T-helper 17 cell (primary cell): Measurements from ENCODE around the gene VWA5B1. TPM values are rescaled to one million over a fixed set of nuclear protein-coding genes. Genes with fewer than 3 reads are reported as not detected.

Source experiments
- ATAC-seq: fragments of 150-1000 bp; cut with Tn5 transposase; 2 replicates; pipeline ENCODE4 v1.10.0; 2021; ENCODE audit warnings: mild to moderate bottlenecking, moderate library complexity
- DNase-seq, 3 donors: peaks; one replicate each; pipeline versions ENCODE4 v3.0.0 to v3.0.0-alpha.2; 2020 to 2021
- H3K9me3 ChIP-seq: one replicate; pipeline ENCODE4 v1.7.0; 2013; ENCODE audit warnings: low read length, mild to moderate bottlenecking; ENCODE audit not compliant: control insufficient read depth, poor library complexity, severe bottlenecking
- H3K27ac Mint-ChIP-seq: one replicate; pipeline ENCODE4 v1.8.0; 2022; ENCODE audit warnings: mild to moderate bottlenecking, moderate library complexity, mixed read lengths
- H3K27me3 Mint-ChIP-seq: one replicate; pipeline ENCODE4 v1.8.0; 2022; ENCODE audit warnings: mixed read lengths
- H3K36me3 Mint-ChIP-seq: one replicate; pipeline ENCODE4 v1.8.0; 2022; ENCODE audit warnings: low read depth, mixed read lengths
- H3K4me1 Mint-ChIP-seq: one replicate; pipeline ENCODE4 v1.8.0; 2022; ENCODE audit warnings: mild to moderate bottlenecking, mixed read lengths
- H3K4me3 Mint-ChIP-seq: one replicate; pipeline ENCODE4 v1.8.0; 2022; ENCODE audit warnings: mild to moderate bottlenecking, moderate library complexity, mixed read lengths
- total RNA-seq, 4 donors: library from RNA in 2 of 4; stranded (reverse) in 2 of 4; gene quantifications; one replicate each; pipeline ENCODE4 v1.2.3 and lab custom pipeline; 2022 to 2026

Gene VWA5B1
- total RNA-seq, 2 donors from 2014 or later, result 0.13 to 0.15 TPM

DNA sequence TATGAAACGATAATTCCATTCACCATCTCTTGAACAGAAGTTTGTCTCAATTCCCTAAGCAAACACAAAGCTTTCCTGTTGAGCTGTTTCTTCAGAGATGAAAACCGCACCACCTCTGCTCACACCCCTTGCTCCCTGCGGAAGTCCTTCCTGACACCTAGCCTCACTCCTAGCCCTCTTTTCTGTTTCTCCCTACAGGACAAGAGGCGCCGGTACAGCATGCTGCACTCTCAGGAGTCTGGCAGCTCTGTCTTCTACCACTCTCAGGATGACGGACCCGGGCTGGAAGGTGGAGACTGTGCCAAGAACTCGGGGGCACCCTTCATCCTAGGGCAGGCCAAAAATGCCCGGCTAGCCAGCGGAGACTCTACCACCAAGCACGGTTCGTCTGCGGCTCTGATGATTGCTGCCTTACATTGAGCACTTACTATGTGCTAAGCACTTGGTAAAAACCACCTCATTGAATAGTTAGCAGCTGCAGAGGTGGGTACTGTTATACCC is 45.5 kb downstream of the VWA5B1 start:
- Mint-ChIP-seq H3K36me3 (no peaks in the 10 kb centered on the region), H3K27ac (no peak overlapping the region), H3K4me3 (no peak overlapping the region), H3K4me1 (peaks cover 3% of the 10 kb centered on the region), H3K27me3 (peaks cover 23% of the 10 kb centered on the region)
- DNase-seq, result no peak
- ATAC-seq, result no peak
- H3K9me3 ChIP-seq, result no peaks in the 10 kb centered on the region

GRCh38 chr1:20337581-20337980 is 46.9 kb downstream of the VWA5B1 start:
- H3K4me3 Mint-ChIP-seq, result no peak overlapping the region
- H3K9me3 ChIP-seq, result no peaks in the 10 kb centered on the region
- no peaks in the 10 kb centered on the region for H3K36me3 Mint-ChIP-seq
- ATAC-seq, result no peak
- peaks cover 3% of the 10 kb centered on the region for H3K4me1 Mint-ChIP-seq
- DNase-seq, result no peak
- no peak overlapping the region for H3K27ac Mint-ChIP-seq
- H3K27me3 Mint-ChIP-seq, result peaks cover 31% of the 10 kb centered on the region

DNA sequence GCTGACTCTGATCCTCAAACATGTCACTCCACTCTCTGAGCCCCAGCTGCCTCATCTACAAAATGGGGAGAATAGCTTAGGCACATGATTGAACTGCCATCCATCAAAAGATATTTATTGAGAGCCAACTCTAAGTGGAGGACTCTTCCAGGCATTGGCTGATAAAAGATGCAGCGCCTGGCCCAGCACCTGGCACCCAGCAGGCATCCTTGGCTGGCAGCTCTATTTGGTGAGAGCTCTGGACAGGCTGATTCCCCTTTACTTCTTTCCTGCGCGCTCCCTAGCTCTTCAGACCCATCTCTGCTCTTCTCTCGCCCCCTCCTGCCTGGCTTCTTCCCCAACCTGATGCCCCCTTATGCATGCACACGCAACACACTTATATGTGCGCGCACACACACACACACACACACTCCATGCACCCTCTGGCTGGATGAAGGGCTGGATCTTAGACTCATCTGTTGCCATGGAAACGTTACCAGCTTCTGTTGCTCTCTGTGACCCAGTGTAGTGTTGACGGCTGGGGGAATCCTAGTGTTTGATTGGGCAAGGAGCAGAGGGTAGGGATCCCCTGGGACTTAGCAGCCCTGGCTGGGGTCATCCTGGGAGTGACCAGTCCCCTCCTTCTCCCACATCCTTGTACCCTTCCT is 49.3 kb downstream of the VWA5B1 start:
- no peak overlapping the region for H3K4me3 Mint-ChIP-seq
- peaks cover 10% of the 10 kb centered on the region for H3K4me1 Mint-ChIP-seq
- H3K27ac Mint-ChIP-seq, result no peak overlapping the region
- ATAC-seq (no peak), DNase-seq (no peak)
- no peaks in the 10 kb centered on the region for H3K9me3 ChIP-seq
- no peaks in the 10 kb centered on the region for H3K36me3 Mint-ChIP-seq
- H3K27me3 Mint-ChIP-seq, result peaks cover 43% of the 10 kb centered on the region

DNA sequence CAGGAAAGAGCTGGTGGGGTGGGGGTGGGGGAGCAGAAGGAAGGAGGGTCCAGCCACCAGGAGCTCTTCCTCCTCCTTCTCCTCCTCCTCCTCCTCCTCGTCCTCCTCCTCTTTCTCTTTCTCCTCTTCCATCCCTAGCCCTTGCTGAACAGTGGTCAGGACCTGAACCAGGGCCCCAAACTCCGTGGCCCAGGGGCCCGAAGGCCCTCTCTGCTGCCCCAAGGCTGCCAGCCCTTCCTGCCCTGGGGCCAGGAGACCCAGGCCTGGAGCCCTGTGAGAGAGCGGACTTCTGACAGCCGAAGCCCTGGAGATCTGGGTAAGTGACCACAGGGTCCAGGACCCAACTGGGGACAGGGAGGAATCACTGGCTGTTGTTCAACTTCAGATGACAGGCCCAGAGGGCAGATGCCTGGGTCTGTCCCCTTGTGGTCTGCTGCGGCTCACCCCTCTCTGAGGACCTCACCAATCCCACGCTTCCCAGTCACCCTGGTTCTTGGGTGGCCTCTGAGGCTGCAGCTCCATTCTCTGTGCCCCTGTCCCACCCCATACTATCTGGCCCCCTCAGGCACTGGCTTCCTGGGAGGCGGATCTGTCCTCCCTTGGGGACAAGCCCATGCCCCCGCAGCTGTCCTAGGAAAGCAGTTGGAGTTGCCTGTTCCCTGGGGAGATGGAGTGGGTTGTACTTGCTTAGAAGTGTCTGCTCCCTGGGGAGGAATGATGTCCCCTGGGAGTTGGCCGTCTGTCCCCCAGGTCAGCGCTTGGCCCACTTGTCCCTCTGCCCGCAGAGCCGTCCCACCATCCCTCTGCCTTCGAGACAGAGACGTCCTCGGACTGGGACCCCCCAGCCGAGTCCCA is 51.8 kb downstream of the VWA5B1 start:
- no peak overlapping the region for H3K27ac Mint-ChIP-seq
- H3K4me1 Mint-ChIP-seq, result peaks cover 10% of the 10 kb centered on the region
- H3K4me3 Mint-ChIP-seq, result peak overlapping the region; percentile 69
- no peaks in the 10 kb centered on the region for H3K9me3 ChIP-seq
- H3K36me3 Mint-ChIP-seq, result no peaks in the 10 kb centered on the region
- peaks cover 30% of the 10 kb centered on the region for H3K27me3 Mint-ChIP-seq
- DNase-seq (no peak), ATAC-seq (no peak)

DNA sequence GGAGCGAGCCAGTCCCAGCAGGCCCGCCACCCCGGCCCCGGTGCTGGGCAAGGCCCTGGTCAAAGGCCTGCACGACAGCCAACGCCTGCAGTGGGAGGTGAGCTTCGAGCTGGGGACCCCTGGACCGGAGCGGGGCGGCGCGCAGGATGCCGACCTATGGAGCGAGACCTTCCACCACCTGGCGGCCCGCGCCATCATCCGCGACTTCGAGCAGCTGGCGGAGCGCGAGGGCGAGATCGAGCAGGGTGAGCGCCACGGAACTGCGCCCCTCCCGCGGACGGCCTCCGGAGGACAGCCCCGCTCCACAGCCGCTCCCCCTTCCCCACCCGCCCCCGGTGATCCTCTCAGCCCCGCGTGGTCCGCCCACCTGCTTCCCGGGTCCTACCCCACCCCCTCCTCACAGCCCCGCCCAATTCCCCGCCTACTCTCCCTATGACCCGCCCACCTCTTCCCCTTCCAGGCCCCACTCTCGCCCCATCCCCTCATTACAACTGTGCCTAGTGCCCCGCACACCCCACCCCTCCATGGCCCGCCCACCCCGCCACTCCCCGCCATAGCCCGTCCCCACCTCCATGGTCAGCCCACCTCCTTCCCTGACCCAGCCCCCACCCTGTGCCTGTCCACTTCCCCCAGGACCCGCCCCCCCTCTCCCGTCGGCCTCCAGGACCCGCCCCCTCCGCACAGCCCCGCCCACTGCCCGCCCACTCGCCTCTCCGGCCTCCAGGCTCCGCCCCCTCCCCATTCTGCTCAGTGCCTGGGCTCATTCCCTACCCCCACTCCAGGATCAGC is 52.7 kb downstream of the VWA5B1 start:
- ATAC-seq (peak; percentile 69), DNase-seq (peak in 1 of 3 donors; percentile 14)
- Mint-ChIP-seq H3K36me3 (no peaks in the 10 kb centered on the region), H3K4me1 (peaks cover 10% of the 10 kb centered on the region), H3K4me3 (peak overlapping the region; percentile 73), H3K27ac (no peak overlapping the region), H3K27me3 (peaks cover 34% of the 10 kb centered on the region)
- H3K9me3 ChIP-seq, result no peaks in the 10 kb centered on the region

- H3K9me3 ChIP-seq, result no peaks in the 10 kb centered on the region
- Mint-ChIP-seq H3K27ac (no peak overlapping the region), H3K4me1 (peaks cover 10% of the 10 kb centered on the region), H3K36me3 (no peaks in the 10 kb centered on the region), H3K4me3 (peak overlapping the region; percentile 73), H3K27me3 (peaks cover 35% of the 10 kb centered on the region)
- ATAC-seq (no peak), DNase-seq (no peak)
Measured at GRCh38 chr1:20343938-20344302, 53.2 kb downstream of the VWA5B1 start.

DNA sequence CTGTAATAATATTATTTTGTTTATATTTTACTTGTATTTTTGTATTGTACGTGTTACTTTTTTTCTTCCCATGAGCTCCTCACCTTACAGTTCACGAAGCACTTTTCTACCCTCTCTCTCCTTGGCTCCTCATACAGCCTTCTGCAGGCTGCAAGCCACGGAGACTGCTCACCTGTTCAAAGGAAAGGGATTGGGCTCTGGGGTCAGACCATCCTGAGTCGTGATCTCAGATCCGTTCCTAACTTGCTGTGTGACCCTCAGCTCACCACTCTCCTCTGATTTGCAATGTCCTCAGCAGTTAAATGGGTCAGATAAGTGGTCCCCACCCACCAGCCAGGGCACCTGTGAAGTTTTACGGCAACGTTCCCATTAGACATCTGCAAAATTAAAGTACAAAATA is 54.1 kb downstream of the VWA5B1 start:
- Mint-ChIP-seq H3K27ac (no peak overlapping the region), H3K27me3 (peaks cover 35% of the 10 kb centered on the region), H3K4me3 (peak overlapping the region; percentile 19), H3K4me1 (peaks cover 10% of the 10 kb centered on the region), H3K36me3 (no peaks in the 10 kb centered on the region)
- H3K9me3 ChIP-seq, result no peaks in the 10 kb centered on the region
- ATAC-seq, result no peak
- no peak for DNase-seq

GRCh38 chr1:20345419-20345818 is 54.7 kb downstream of the VWA5B1 start:
- Mint-ChIP-seq H3K36me3 (no peaks in the 10 kb centered on the region), H3K4me1 (peaks cover 7% of the 10 kb centered on the region), H3K27me3 (peaks cover 35% of the 10 kb centered on the region), H3K27ac (no peak overlapping the region), H3K4me3 (no peak overlapping the region)
- H3K9me3 ChIP-seq, result no peaks in the 10 kb centered on the region
- ATAC-seq (no peak), DNase-seq (no peak)

DNA sequence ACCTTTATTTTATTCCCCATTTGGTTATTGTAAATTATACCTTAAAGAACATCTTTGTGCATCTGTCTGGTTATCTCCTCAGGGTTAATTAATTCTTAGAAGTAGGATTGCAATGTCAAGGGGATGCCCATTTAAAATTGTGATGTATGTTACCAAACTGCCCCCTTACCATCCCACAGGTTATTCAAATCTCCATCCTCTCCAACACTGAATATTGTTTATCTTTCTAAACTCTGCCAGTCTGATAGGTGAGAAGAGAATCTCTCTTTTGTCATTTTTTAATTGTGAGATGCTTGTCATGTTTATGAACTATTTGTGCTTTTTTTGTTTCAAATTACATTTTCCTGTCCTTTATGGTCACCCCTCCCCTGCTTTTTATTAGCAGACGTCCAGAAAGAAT is 55.8 kb downstream of the VWA5B1 start:
- Mint-ChIP-seq H3K4me1 (peaks cover 7% of the 10 kb centered on the region), H3K27ac (no peak overlapping the region), H3K4me3 (no peak overlapping the region), H3K36me3 (no peaks in the 10 kb centered on the region), H3K27me3 (peaks cover 33% of the 10 kb centered on the region)
- H3K9me3 ChIP-seq, result no peaks in the 10 kb centered on the region
- no peak for ATAC-seq
- no peak for DNase-seq

- no peak overlapping the region for H3K4me3 Mint-ChIP-seq
- peaks cover 7% of the 10 kb centered on the region for H3K4me1 Mint-ChIP-seq
- ATAC-seq (no peak), DNase-seq (no peak)
- peaks cover 34% of the 10 kb centered on the region for H3K27me3 Mint-ChIP-seq
- no peak overlapping the region for H3K27ac Mint-ChIP-seq
- no peaks in the 10 kb centered on the region for H3K9me3 ChIP-seq
- peaks cover under 1% of the 10 kb centered on the region for H3K36me3 Mint-ChIP-seq
Measured at GRCh38 chr1:20347699-20348098, 57.0 kb downstream of the VWA5B1 start.

DNA sequence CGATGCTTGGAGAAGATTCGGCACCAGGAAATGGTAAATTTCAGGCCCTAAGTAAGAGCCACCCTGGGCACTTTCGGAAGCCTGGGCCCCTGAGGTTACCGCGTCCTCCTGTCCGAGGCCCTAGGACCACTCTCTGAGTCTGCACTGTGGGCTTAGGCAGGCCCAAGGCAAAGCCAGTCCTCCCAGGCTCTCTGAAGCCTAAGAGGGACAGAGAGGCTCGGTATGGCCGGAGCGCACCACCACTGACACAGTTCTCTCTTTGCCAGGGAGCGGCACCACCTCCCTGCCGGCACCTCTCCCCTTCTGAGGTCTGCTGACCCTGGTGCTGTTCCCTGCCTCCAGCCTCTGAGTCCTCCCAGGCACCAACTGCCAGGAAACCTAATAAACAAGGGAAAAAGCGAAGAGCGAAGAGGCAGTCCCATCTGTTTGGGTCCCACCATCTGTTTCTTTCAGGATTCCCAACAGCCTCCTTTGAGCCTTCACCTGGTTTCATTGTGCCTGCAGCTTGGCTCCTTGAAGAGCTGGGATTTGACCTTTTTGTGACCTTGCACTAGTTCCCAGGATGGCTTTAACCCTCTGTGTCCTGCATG is 57.7 kb downstream of the VWA5B1 start:
- ATAC-seq, result no peak
- peaks cover 39% of the 10 kb centered on the region for H3K27me3 Mint-ChIP-seq
- no peaks in the 10 kb centered on the region for H3K9me3 ChIP-seq
- no peak overlapping the region for H3K27ac Mint-ChIP-seq
- no peak overlapping the region for H3K4me3 Mint-ChIP-seq
- H3K36me3 Mint-ChIP-seq, result peaks cover 7% of the 10 kb centered on the region
- peaks cover 7% of the 10 kb centered on the region for H3K4me1 Mint-ChIP-seq
- no peak for DNase-seq

DNA sequence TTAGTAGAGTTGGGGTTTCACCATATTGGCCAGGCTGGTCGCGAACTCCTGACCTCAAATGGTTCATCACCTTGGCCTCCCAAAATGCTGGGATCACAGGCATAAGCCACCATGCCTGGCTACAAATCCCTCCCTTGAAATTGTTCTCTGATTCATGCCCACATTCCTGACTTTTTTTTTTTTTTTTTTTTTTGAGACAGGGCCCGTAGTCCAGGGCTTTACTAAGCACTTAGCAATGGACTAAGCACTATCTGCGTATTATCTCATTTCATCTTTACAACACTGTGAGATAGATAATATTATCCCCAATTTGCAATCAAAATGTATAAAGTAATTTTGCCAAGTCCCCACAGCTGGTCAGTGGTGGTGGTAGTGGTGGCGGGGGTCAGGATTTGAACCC is 58.9 kb downstream of the VWA5B1 start:
- DNase-seq (no peak), ATAC-seq (no peak)
- peaks cover 7% of the 10 kb centered on the region for H3K36me3 Mint-ChIP-seq
- no peaks in the 10 kb centered on the region for H3K4me1 Mint-ChIP-seq
- H3K9me3 ChIP-seq, result no peaks in the 10 kb centered on the region
- peaks cover 33% of the 10 kb centered on the region for H3K27me3 Mint-ChIP-seq
- H3K4me3 Mint-ChIP-seq, result no peak overlapping the region
- H3K27ac Mint-ChIP-seq, result no peak overlapping the region

DNA sequence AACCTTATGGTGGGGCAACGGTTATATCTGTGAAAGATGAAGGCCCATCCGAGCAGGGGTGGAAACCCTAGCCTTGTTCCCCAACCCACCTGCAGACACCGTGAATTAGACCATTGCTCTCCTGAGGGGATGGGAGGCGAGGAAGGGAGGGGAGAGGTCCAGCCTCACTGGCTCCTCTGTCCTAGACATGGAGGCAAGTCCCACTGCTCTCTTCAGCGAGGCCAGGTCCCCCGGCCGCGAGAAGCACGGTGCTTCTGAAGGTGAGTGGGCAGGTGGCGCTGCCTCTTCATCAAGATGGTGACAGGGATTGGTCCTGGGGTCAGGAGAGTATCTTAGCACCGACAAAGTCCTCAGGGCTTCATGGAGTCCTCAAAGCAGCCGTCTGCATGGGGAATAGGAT is 59.3 kb downstream of the VWA5B1 start:
- no peaks in the 10 kb centered on the region for H3K9me3 ChIP-seq
- Mint-ChIP-seq H3K4me3 (no peak overlapping the region), H3K27ac (no peak overlapping the region), H3K27me3 (peaks cover 30% of the 10 kb centered on the region), H3K36me3 (peaks cover 7% of the 10 kb centered on the region), H3K4me1 (no peaks in the 10 kb centered on the region)
- ATAC-seq (no peak), DNase-seq (no peak)
